ENCODE results near the gene MCF2L.
"Not testable (repeated sequence)": the region's sequence is repeated elsewhere in the genome, so short reads cannot be mapped to it uniquely, and the experiment has no call there.

The MCF2L gene, protein sequence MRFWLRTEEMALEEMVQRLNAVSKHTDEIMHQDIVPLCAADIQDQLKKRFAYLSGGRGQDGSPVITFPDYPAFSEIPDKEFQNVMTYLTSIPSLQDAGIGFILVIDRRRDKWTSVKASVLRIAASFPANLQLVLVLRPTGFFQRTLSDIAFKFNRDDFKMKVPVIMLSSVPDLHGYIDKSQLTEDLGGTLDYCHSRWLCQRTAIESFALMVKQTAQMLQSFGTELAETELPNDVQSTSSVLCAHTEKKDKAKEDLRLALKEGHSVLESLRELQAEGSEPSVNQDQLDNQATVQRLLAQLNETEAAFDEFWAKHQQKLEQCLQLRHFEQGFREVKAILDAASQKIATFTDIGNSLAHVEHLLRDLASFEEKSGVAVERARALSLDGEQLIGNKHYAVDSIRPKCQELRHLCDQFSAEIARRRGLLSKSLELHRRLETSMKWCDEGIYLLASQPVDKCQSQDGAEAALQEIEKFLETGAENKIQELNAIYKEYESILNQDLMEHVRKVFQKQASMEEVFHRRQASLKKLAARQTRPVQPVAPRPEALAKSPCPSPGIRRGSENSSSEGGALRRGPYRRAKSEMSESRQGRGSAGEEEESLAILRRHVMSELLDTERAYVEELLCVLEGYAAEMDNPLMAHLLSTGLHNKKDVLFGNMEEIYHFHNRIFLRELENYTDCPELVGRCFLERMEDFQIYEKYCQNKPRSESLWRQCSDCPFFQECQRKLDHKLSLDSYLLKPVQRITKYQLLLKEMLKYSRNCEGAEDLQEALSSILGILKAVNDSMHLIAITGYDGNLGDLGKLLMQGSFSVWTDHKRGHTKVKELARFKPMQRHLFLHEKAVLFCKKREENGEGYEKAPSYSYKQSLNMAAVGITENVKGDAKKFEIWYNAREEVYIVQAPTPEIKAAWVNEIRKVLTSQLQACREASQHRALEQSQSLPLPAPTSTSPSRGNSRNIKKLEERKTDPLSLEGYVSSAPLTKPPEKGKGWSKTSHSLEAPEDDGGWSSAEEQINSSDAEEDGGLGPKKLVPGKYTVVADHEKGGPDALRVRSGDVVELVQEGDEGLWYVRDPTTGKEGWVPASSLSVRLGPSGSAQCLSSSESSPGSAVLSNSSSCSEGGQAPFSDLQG

GRCh38 chr13:112968910-112969691, at the start of gene MCF2L:
Gene MCF2L, plus strand, starts transcription at chr13:112969214. Its CDS starts 166 bp downstream, at chr13:112969380.
- in situ Hi-C loops (cut with MboI; ENCODE audit: low sequenced_read_pairs), result no loop called here

DNA sequence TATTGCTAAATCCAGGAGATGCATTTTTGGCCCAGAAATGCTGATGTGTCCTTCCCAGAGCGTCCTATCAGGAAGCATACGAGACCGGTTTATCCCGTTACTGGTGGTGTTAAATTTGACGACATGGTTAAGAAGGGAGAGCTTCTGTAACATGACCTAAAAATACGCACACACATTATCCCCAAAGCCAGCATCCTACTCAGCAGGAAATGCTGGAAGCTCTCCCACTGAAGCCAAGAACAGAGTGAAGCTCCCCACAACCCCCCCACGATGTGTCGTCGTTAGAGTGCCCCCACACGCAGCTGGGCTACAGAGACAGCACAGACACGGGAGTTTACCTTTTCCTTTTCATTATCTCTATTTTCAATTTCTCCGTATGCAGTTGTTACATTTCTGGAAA, 45.1 kb upstream of the MCF2L start:
- in situ Hi-C loops (cut with MboI; ENCODE audit: low sequenced_read_pairs), result no loop called here

- in situ Hi-C loops (cut with MboI; ENCODE audit: low sequenced_read_pairs), result no loop called here
Observed at GRCh38 chr13:112924365-112924764, 44.6 kb upstream of the MCF2L start.

- in situ Hi-C loops (cut with MboI; ENCODE audit: low sequenced_read_pairs), result no loop called here
Observed at GRCh38 chr13:112926003-112926402, 43.0 kb upstream of the MCF2L start.

GRCh38 chr13:112926993-112927392, 42.0 kb upstream of the MCF2L start:
- in situ Hi-C loops (cut with MboI; ENCODE audit: low sequenced_read_pairs), result no loop called here

DNA sequence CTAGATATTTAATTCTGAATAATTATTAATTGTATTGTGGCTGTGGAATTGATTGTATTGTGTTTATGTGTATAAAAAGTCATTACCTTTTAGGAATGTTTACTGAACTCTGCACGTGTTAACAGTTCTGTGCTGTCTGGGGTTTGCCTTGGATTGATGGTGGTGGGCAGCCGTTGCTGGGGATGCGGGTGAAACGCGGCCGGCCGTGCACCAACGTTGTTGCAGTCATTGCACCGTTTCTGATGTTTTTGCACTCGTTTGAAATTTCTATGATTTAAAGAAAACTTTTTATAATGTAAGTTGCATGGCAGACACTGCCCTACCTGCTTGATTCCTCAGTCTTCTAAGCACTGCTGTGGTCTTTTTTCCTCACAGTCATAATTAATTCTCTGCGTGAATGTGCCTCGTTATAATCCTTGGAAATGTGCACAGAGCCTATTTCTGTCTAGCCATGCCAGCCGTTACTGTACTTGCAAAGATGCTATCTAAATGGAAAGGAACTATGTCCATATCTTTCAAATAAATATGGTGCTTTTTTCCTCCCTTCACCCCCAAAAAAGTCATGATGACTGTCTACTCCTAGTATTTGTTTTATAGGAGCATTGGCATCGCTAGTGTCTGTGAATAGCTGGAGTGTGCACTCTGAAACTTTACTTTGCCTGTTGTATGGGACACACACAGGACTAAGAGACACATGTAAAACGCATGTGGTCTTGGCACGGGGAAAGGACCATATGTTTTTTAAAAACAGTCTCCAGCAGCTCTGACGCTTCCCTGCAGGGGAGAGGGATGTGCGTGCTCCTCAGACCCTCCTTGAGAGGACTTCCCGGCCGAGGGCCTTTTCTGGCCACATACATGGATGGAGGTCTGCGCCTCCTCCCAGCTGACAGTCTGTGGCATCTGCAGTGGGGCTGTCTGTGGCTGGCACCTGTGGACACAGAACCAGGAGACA, 40.7 kb upstream of the MCF2L start:
- in situ Hi-C loops (cut with MboI; ENCODE audit: low sequenced_read_pairs), result no loop called here

DNA sequence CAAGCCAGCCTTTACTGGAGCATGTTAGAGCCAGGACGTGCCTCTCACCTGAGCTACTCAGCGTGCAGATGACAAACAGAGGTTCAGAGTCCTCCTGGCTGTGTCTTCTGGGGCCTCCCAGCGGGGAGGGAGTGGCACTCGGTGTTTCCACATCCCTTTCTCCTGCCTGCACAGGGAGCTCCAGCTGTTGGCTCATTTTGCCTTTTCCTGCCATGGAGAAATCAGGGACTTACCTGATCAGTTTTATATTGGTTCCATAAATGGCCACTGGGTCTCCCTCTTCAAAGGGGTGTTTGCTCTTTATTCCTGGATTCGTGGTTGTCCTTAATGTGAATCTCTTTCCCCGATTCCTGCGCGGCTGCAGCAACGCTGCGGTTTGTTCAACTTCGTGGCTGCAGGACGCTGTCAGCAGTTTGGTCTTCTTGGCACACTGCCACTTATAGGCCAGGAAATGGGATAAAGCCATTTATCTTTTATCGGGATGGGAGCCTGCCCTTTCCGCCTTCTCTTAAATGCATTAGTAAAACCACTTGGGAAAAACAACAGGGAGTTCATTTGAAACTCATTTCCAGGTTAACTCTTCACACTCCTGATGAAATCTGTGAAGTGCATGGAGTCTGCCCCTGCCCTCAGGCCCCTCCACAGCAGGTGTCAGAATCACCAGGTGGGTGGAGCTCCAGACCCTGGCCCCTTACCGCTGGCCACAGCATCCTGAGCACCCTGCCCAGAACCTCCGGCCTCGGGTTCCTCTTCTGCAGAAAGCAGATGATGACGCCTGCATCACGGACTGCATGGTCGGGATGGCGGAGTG, 39.8 kb upstream of the MCF2L start:
- in situ Hi-C loops (cut with MboI; ENCODE audit: low sequenced_read_pairs), result no loop called here

- in situ Hi-C loops (cut with MboI; ENCODE audit: low sequenced_read_pairs), result no loop called here
Observed at GRCh38 chr13:112929783-112930055, 39.3 kb upstream of the MCF2L start.

GRCh38 chr13:112930192-112930591, 38.8 kb upstream of the MCF2L start:
- in situ Hi-C loops (cut with MboI; ENCODE audit: low sequenced_read_pairs), result no loop called here

DNA sequence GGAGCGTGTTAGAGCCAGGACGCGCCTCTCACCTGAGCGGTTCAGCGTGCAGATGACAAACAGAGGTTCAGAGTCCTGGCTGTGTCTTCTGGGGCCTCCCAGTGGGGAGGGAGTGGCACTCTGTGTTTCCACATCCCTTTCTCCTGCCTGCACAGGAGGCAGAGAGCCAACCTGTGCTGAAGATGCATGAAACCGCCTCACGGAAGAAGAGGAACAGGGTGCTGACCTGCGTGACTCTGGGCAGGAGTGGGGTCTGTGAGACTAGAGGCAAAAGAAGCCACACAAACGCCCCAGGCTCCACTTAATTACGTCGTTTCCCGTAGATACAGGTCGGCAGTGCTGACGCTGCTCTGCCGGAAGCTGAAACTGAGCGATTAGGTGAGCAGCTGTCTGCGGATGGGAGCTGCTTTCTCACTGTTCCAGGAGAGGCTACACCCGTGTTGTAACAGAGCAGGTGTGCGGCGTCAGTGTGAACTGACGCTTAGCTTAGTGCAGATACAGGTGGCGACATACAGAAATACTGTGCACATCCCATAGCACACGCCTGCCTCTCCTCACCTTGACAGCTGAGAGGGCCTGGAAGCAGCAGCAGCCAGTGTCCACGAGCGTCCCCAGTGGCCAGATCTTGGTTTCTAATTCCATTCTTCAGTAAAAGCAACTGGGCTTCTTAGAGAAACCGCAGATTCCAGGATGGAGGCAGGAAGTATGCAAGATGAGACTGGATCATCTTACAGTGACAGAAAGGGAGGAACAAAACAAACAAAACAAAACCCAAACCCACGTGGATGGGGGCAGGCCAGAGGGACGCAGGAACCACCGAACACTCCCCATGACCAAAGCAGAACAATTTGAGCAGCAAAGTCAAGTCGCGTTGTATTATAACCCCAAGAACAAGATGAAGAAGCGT, 37.7 kb upstream of the MCF2L start:
- in situ Hi-C loops (cut with MboI; ENCODE audit: low sequenced_read_pairs), result no loop called here

DNA sequence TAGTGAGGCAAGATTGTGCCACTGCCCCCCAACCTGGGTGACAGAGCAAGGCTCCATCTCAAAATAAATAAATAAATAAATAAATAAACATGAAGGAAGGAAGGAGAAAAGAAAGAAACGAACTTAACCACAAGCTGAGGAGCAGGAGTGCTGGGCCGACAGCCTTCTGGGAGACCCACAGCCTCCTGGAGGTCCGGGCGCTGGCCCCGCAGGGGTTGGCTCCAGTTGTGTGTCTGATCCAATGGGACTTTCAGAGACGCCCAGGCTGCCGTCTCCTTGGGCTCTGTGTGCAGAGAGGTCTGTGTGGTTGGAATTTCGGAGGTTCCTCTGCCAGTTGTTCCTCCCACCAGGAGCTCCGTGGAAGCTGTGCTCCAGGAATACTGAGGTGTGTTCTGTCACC, 36.0 kb upstream of the MCF2L start:
- in situ Hi-C loops (cut with MboI; ENCODE audit: low sequenced_read_pairs), result no loop called here

GRCh38 chr13:112933649-112934048, 35.4 kb upstream of the MCF2L start:
- in situ Hi-C loops (cut with MboI; ENCODE audit: low sequenced_read_pairs), result no loop called here

GRCh38 chr13:112934078-112934477, 34.9 kb upstream of the MCF2L start:
- in situ Hi-C loops (cut with MboI; ENCODE audit: low sequenced_read_pairs), result no loop called here

GRCh38 chr13:112938680-112939079, 30.3 kb upstream of the MCF2L start:
- in situ Hi-C loops (cut with MboI; ENCODE audit: low sequenced_read_pairs), result no loop called here

GRCh38 chr13:112940236-112940635, 28.8 kb upstream of the MCF2L start:
- in situ Hi-C loops (cut with MboI; ENCODE audit: low sequenced_read_pairs), result no loop called here

DNA sequence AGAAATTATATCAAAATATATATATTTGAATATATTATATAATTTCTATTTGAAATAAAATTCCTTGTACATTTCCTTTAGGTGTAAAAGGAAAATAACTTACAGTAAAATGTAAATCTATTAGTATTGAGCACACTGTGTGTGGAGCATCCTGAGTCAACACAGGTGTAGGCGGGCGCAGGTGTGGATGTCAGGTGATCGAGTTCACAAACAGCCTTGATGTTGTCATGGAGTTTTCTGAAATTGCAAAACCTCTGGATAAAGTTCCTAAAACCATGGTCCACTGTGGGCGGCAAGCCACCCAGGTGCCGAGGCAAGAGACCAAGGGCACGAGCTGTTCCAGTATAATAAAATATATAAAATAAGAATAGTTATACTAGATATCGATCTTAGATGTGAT, 27.7 kb upstream of the MCF2L start:
- in situ Hi-C loops (cut with MboI; ENCODE audit: low sequenced_read_pairs), result no loop called here

GRCh38 chr13:112941765-112942164, 27.2 kb upstream of the MCF2L start:
- in situ Hi-C loops (cut with MboI; ENCODE audit: low sequenced_read_pairs), result not testable (repeated sequence)
